HG02973 (cell line): Measurements from ENCODE around the gene LRRC8A.
"Not testable (repeated sequence)": the region's sequence is repeated elsewhere in the genome, so short reads cannot be mapped to it uniquely, and the experiment has no call there.

Experiments used
- ATAC-seq: cut with Tn5 transposase; IDR thresholded peaks from one replicate; pipeline ENCODE4 v1.9.1; 2021; ENCODE audit warnings: moderate library complexity; ENCODE audit not compliant: unreplicated experiment

Gene LRRC8A

DNA sequence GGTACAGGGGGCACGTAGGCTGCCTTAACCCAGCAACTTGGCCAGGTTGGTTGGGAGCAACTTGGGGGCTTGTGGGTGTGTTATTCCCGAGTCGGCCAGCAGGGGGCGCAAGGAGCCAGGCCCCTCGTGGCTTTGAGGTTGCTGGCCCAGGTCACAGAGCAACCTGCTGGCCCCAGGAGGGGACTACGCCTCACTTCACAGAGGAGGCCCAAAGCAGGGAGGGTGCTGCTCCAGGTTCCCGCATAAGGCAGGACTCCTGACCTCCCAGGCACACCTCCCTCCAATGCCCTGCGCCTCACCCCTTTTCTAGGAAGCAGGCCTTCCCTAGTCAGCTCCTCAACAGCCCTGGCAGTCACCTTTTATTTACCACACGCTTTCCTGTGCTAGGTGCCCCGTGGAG is 18.3 kb upstream of the LRRC8A start:
- no peak for ATAC-seq

- no peak for ATAC-seq
These were observed 11.6 kb upstream of the LRRC8A start for GRCh38 chr9:128870128-128870940.

- ATAC-seq: not testable (repeated sequence)
These were observed 11.0 kb upstream of the LRRC8A start for GRCh38 chr9:128870941-128871265.

DNA sequence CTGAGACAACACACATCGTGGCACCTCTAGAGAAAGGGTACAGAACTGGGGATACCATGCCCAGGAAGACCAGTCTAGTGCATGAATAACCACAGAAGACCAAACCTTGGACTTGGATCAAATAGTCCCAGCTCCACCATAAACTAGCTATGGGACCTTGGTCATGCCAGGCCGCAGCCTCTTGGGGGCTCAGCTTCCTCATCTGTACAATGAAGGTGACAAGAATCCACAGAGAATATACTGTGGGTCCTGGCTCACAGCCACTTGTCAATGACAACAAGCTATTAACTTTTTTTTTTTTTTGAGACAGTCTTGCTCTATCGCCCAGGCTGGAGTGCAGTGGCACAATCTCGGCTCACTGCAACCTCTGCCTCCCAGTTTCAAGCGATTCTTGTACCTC is 4.1 kb upstream of the LRRC8A start:
- no peak for ATAC-seq

DNA sequence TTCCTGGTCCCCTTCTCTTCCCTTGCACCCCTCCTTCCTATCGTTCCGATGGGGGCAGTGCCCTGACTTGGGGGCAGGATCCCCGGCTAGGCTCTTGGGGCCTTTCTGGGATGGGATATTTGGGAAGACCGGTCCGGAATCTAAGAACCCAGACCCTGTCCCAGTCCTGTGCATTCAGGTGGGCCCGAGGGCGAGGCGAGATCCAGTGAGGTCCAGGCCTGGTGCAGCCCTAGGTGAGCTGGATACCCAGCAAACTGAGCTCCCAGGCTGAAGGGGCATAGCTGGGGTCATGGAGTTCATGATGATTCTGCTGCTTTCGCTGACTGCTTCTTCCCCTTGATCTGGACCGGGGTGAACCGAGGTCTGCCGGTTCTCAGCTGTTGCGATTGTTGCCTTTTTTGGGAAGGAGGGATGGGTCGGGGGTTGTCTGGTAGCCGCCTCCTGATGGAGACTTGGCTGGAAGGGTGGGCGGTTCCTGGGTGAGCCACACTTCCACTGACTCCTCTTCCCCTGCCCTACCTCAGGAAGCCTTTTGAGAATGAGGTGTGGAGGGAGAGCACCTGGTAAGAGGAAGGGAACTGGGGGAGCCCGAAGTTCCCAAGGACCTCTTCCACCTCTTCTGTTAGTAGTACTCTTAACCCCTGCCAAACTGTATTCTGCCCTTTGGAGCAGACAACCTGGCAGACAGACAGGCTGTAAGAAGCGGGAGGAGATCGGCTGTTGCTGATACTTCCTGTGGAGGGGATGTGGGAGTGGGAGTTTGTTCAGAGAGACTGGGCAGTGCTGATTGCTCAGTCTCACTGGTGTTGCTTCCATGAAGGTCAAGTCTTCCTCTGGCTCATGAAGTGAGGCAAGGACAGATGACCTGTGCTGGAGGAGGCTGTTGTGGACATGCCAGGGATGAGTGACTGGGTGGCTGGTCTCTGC is 1.0 kb downstream of the LRRC8A start:
- no peak for ATAC-seq

DNA sequence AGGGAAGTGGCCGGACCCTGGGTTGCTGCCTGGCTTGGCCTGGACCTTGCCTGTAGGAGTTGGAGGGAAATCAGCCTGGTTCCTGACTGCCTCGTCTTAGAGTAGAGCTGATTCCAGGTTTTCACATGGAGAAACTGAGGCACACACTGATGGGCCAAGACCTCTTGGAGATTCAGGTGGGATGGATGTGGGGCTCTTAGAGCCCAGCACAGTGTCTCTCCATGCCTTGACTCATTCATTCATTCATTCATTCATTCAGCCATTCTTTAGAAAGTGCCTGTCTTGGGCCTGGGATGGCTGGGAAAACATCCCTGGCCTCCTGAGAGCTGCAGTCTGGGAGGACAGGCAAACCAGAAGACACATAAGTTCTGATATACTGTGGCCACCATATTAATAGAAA is 2.2 kb downstream of the LRRC8A start:
- no peak for ATAC-seq

DNA sequence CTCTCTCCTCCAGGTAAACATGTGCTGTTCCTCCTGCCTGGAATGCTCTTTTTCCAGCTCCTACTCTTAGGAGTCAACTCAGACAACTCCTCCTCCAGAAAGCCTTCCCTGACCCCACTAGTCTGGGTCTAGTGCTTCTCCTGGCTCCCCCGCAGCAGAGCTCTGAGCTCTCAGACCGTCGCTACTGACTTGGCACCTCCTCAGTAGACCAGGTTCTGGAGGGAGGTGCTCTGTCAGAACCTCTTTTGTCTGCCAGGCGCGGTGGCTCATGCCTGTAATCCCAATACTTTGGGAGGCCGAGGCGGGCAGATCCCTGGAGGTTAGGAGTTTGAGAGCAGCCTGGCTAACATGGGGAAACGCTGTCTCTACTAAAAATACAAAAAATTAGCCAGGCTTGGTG is 3.4 kb downstream of the LRRC8A start:
- no peak for ATAC-seq

GRCh38 chr9:128885798-128886197 is 3.9 kb downstream of the LRRC8A start:
- no peak for ATAC-seq

DNA sequence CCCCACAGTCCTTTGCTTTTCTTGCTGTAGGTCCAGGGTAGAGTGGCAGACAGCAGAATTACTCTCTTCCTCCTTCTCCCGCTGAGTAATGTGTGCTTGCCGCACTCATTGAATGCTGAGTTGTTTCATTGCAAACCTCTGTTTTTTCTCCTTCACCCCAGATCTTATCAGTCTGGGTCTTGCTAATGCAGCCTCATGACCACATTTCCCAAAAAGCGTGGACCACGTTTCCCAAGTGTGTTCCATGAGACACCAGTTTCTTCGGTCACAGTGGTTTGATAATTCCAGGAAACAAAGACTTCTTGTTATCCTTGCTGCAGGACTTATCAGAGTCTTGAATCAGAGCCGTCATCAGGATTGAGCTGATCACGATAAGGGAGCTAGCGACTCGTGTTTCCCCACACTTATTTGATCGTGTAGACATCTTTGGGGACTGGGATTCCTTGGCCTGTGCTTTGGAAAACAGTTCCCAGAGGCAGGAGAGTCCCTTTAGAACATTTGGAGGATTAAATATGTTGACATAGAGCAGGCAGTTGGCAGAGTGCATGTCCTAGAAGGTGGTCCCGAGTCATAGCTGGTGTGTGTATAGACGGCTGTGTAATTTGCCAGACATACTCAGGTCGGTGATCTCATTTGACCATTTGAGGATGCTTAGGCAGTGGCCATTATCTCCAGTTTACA is 4.4 kb downstream of the LRRC8A start:
- ATAC-seq: no peak

- no peak for ATAC-seq
These were observed 5.1 kb downstream of the LRRC8A start for GRCh38 chr9:128887049-128887448.

DNA sequence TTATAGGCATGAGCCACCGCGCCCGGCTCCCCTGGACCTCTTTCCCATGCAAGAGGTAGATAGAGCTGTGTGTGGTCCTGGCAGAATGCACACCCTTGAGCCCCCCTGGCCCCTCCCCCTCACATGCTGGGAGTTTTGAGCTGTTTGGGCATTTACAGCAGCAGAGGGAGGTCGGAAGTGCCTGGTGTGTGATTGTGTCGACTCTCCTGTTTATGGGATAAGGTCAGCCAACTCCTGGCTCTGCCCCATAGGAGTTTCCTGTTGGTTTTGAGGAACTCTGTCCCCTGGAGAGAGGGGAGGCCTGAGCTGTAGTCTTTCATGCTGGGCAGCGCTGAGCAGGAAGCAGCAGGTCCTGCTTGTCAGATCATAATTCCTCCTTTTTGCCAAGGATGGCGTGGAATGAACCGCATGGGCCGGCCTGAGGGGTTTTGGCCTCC is 6.0 kb downstream of the LRRC8A start:
- ATAC-seq: no peak

GRCh38 chr9:128891321-128892220 is 9.6 kb downstream of the LRRC8A start:
- no peak for ATAC-seq

- no peak for ATAC-seq
These were observed 10.4 kb downstream of the LRRC8A start for GRCh38 chr9:128892221-128892921.

GRCh38 chr9:128893354-128893753 is 11.4 kb downstream of the LRRC8A start:
- no peak for ATAC-seq

GRCh38 chr9:128894764-128895163 is 12.8 kb downstream of the LRRC8A start:
- no peak for ATAC-seq

DNA sequence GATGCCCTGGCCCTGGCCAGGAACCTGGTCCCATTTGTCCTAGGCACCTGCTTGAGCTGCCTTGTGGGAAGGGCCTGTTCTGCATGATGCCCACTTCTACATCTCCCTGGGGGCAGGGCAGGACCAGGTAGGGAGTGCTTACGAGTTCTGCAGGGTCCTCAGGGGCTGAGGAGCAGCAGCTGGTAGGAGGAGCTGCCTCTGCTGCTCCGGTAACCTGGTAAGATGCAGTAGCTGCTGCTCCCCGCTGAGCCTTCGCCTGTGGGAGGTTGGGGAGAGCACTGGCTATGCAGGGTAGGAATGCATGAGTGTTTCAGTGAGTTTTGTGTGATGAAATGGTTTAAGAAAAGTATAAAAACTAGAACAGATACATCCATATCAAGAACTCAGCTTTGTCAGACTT is 13.6 kb downstream of the LRRC8A start:
- ATAC-seq: no peak

DNA sequence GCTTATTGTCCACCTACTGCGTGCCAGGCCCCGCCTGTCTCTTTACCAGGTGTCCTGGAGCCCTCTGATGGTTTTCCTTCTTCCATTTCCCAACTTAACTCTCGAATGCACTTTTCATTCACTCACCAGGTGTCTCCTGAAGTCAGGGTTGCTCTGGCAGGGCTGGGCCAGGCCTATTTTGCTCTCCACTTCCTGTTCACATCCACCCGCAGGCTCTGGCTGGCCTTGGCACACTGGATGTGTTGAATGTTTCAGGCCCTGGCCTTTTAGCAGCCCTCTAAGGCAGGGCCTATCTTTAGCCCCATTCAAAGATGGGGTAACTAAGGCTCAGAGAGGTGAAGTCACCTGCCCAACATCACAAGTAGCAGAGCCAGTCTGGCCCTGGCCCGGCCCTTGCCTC is 16.4 kb downstream of the LRRC8A start:
- ATAC-seq: no peak

DNA sequence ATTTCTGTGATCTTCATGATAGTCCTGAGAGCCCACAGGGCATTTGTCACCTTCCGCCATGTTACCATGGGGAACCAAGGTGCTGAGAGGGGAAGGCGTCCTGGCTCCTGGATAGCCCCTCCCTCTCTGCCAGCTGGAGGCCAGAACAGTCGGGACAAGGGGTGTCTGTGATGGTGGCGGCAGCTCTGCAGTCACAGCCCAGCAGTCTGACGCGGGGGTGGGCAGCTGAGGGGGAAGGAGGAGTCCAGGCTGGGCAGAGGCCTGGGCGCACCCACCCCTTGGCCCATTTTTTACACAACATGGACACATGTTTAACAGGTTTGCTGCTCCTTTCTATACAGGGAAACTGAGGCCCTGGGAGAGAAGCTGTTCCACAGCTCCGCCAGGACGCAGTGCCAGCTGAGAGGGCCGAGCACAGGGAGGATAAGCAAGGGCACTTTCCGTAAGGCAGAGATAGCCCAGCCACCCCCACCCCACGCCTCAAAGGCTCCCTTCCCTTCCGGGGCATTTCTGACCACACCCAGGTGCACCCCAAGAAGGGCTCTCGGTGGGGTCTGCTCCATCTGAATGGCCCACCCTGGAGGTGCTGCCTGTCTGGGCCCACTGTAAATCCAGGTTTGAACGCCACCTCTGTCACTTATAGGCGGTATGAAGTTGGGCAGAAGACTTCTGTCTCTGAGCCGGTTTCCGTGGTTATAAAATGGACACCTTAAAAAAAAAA is 17.1 kb downstream of the LRRC8A start:
- ATAC-seq: no peak
